ENCODE results near the gene PKD2L1.

PKD2L1 gene

DNA sequence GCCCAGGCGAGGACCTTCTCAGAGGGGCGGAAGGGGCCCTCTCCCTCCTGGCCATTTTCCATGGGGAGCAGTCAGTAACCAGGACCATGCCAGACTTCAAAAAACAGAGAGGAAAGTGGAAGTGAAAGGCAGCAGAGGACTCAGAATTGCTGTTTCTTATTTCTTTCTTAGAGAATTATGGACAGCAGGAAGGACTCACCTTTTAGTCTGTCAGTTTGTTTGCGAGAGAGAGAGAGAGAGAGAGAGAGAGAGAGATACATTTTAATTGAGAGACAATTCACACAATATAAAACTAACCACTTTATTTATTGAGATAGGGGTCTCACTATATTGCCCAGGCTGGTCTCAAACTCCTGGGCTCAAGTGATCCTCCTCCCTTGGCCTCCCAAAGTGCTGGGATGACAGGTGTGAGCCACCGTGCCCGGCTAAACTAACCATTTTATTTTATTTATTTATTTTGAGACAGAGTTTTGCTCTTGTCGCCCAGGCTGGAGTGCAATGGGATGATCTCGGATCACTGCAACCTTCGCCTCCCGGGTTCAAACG lies 41.5 kb upstream of the PKD2L1 start:
- TF ChIP-seq CTCF (IDR thresholded peaks at IDR 0.05; ENCODE audit: low read depth, low read length), result no peak
- no peak for DNase-seq (ENCODE audit: extremely low read depth, low read depth)

DNA sequence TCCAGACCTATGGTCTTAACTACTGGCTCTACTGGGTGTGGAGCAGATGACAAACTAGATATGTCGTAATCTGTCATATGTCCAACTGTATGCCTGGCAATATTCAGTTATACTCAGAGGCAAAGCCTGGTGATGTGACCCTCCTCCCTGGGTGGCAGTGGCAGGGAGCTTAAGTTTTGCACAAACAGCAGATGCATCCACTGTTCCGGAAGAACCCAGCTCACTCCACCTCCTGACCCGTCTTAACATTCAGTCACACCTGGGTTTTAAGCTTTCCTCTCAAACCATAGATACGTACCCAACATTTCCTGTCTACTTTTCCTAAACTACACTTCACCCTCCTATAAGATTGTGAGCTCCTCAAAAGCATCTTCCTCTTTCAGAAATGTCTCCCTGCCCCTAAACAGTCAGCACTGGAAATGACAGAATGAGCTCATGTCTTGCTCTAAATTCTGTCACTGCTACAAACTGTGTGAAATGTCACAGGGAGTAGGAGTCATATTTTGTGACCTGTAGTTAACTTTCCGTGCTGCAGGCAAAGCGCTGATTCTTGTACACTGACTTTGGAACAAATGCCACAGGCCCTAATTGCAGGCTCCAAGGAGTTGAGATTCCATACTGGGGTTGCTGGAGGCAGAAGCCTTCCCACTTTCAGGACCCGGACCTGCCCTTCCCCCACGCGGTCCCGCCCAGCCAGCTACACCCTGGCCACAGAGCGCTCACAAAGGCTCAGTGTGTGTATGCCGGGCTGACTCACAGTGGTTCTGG lies 40.9 kb upstream of the PKD2L1 start:
- DNase-seq (ENCODE audit: extremely low read depth, low read depth), result no peak
- no peak for TF ChIP-seq CTCF (IDR thresholded peaks at IDR 0.05; ENCODE audit: low read depth, low read length)

DNA sequence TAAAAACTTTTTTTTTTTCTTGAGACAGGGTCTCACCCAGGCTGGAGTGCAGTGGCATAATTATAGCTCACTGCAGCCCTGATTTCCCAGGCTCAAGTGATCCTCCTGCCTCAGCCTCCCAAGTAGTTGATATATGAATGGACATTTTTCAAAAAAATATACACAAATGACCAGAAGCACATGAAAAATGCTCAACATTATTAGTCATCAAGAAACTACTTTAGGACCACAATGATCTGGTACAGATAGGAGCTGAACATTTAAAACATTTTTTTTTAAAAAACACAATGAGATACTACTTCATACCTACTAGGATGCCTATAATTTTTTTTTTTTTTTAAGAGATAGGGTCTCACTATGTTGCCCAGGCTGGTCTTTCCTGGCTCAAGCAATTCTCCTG lies 38.7 kb upstream of the PKD2L1 start:
- no peak for DNase-seq (ENCODE audit: extremely low read depth, low read depth)
- no peak for TF ChIP-seq CTCF (IDR thresholded peaks at IDR 0.05; ENCODE audit: low read depth, low read length)

- TF ChIP-seq CTCF (IDR thresholded peaks at IDR 0.05; ENCODE audit: low read depth, low read length), result no peak
- no peak for DNase-seq (ENCODE audit: extremely low read depth, low read depth)
Observed at GRCh38 chr10:100364735-100365391, 34.8 kb upstream of the PKD2L1 start.

- no peak for TF ChIP-seq CTCF (IDR thresholded peaks at IDR 0.05; ENCODE audit: low read depth, low read length)
- no peak for DNase-seq (ENCODE audit: extremely low read depth, low read depth)
Observed at GRCh38 chr10:100364175-100364574, 34.1 kb upstream of the PKD2L1 start.

GRCh38 chr10:100362570-100363496 lies 32.8 kb upstream of the PKD2L1 start:
- no peak for TF ChIP-seq CTCF (IDR thresholded peaks at IDR 0.05; ENCODE audit: low read depth, low read length)

More at GRCh38 chr10:100362570-100363496, 32.8 kb upstream of the PKD2L1 start:
- DNase-seq (ENCODE audit: extremely low read depth, low read depth), result no peak

Measured in AG09319 (cell line).